ENCODE data around the gene CREB5.

Gene CREB5

DNA sequence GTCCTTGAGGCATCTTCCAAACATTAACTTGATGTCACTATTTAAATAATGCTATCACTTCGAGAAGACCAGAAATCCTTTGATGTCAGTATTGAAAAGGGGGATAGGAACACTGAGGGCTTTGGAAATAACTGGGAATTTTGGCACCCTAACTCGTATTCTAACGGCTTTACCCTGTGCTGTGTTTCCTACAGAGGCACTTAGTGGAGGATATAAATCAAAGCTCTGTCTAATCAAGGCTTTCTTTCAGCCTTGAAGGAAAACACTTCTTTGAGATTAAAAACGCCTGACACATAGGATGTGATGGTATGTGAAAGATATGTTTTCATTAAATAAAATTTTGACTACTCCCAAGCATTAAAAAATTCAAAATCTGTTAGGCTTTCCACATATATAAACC, 62.3 kb downstream of the CREB5 start:
- TF ChIP-seq NFIC (IDR thresholded peaks at IDR 0.05) (no peak), FOXM1 (IDR thresholded peaks at IDR 0.05; ENCODE audit: borderline replicate concordance, low read depth) (no peak), TCF12 (IDR thresholded peaks at IDR 0.05; ENCODE audit: low read depth) (no peak), YY1 (IDR thresholded peaks at IDR 0.05; ENCODE audit: low read depth) (no peak), CREB1 (IDR thresholded peaks at IDR 0.05; ENCODE audit: low read depth) (no peak), TAF1 (IDR thresholded peaks at IDR 0.05; ENCODE audit: low read depth) (no peak), ZBTB7A (IDR thresholded peaks at IDR 0.05; ENCODE audit: low read depth) (no peak), EP300 (IDR thresholded peaks at IDR 0.05; ENCODE audit: borderline replicate concordance) (no peak), EGR1 (IDR thresholded peaks at IDR 0.05) (no peak), RAD21 (IDR thresholded peaks at IDR 0.05; ENCODE audit: low read depth) (no peak), CEBPB (IDR thresholded peaks at IDR 0.05) (no peak), TEAD4 (IDR thresholded peaks at IDR 0.05) (no peak)
- TF ChIP-seq, protein P1, sequence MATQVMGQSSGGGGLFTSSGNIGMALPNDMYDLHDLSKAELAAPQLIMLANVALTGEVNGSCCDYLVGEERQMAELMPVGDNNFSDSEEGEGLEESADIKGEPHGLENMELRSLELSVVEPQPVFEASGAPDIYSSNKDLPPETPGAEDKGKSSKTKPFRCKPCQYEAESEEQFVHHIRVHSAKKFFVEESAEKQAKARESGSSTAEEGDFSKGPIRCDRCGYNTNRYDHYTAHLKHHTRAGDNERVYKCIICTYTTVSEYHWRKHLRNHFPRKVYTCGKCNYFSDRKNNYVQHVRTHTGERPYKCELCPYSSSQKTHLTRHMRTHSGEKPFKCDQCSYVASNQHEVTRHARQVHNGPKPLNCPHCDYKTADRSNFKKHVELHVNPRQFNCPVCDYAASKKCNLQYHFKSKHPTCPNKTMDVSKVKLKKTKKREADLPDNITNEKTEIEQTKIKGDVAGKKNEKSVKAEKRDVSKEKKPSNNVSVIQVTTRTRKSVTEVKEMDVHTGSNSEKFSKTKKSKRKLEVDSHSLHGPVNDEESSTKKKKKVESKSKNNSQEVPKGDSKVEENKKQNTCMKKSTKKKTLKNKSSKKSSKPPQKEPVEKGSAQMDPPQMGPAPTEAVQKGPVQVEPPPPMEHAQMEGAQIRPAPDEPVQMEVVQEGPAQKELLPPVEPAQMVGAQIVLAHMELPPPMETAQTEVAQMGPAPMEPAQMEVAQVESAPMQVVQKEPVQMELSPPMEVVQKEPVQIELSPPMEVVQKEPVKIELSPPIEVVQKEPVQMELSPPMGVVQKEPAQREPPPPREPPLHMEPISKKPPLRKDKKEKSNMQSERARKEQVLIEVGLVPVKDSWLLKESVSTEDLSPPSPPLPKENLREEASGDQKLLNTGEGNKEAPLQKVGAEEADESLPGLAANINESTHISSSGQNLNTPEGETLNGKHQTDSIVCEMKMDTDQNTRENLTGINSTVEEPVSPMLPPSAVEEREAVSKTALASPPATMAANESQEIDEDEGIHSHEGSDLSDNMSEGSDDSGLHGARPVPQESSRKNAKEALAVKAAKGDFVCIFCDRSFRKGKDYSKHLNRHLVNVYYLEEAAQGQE (IDR thresholded peaks at IDR 0.05; ENCODE audit: low read depth): no peak
- TF ChIP-seq, protein P2, sequence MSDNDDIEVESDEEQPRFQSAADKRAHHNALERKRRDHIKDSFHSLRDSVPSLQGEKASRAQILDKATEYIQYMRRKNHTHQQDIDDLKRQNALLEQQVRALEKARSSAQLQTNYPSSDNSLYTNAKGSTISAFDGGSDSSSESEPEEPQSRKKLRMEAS (IDR thresholded peaks at IDR 0.05): no peak
- TF ChIP-seq, protein P3, sequence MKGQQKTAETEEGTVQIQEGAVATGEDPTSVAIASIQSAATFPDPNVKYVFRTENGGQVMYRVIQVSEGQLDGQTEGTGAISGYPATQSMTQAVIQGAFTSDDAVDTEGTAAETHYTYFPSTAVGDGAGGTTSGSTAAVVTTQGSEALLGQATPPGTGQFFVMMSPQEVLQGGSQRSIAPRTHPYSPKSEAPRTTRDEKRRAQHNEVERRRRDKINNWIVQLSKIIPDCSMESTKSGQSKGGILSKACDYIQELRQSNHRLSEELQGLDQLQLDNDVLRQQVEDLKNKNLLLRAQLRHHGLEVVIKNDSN (IDR thresholded peaks at IDR 0.05): no peak

DNA sequence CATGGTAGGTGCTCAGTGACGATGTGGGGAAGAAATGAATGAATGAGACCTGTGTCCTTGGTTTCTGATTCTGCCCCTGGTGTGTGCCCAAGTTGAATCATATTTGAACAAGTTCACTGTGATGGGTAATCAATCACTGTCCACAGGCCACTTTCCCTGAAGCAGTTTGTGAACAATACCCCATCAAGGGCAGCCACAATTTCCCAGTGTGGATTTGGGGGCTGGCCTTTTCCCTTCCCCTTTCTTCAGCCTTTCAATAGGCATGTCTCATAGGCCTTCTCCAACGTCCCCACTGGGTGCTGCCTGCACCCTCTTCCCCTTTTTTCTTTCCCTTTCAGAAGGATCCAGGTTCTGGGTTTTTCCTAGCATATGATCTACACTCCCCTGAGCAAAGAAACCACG, 64.7 kb downstream of the CREB5 start:
- TF ChIP-seq NFIC (IDR thresholded peaks at IDR 0.05) (no peak), TCF12 (IDR thresholded peaks at IDR 0.05; ENCODE audit: low read depth) (no peak), YY1 (IDR thresholded peaks at IDR 0.05; ENCODE audit: low read depth) (no peak), ZBTB7A (IDR thresholded peaks at IDR 0.05; ENCODE audit: low read depth) (no peak), EGR1 (IDR thresholded peaks at IDR 0.05) (no peak), TAF1 (IDR thresholded peaks at IDR 0.05; ENCODE audit: low read depth) (no peak), TEAD4 (IDR thresholded peaks at IDR 0.05) (no peak), FOXM1 (IDR thresholded peaks at IDR 0.05; ENCODE audit: borderline replicate concordance, low read depth) (no peak), RAD21 (IDR thresholded peaks at IDR 0.05; ENCODE audit: low read depth) (no peak), CEBPB (IDR thresholded peaks at IDR 0.05) (no peak), CREB1 (IDR thresholded peaks at IDR 0.05; ENCODE audit: low read depth) (no peak), EP300 (IDR thresholded peaks at IDR 0.05; ENCODE audit: borderline replicate concordance) (no peak)
- TF ChIP-seq, protein P2 (IDR thresholded peaks at IDR 0.05): no peak
- TF ChIP-seq, protein P1 (IDR thresholded peaks at IDR 0.05; ENCODE audit: low read depth): no peak
- TF ChIP-seq, protein P3 (IDR thresholded peaks at IDR 0.05): no peak

DNA sequence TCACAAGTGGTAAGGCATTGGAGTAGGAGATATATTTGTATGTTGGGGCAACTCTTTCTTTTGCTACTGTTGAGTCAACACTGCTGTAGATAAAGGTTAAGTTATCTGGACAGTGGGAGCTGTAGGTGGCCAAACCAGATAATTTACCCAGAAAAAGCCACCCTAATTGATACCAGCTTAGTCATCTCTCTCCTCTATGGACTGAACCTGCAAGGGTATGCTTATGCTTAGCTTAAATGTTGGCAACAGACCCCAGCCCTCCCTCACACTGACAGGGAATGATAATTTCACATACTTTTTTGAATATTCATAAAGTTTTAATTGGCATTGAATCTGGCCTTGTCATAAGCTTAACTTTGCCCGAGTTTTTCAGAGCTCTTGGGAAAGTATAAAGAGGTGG, 66.3 kb downstream of the CREB5 start:
- no peak for TF ChIP-seq CEBPB (IDR thresholded peaks at IDR 0.05)
- no peak for TF ChIP-seq YY1 (IDR thresholded peaks at IDR 0.05; ENCODE audit: low read depth)
- TF ChIP-seq, protein P1 (IDR thresholded peaks at IDR 0.05; ENCODE audit: low read depth): no peak
- TF ChIP-seq FOXM1 (IDR thresholded peaks at IDR 0.05; ENCODE audit: borderline replicate concordance, low read depth): no peak

DNA sequence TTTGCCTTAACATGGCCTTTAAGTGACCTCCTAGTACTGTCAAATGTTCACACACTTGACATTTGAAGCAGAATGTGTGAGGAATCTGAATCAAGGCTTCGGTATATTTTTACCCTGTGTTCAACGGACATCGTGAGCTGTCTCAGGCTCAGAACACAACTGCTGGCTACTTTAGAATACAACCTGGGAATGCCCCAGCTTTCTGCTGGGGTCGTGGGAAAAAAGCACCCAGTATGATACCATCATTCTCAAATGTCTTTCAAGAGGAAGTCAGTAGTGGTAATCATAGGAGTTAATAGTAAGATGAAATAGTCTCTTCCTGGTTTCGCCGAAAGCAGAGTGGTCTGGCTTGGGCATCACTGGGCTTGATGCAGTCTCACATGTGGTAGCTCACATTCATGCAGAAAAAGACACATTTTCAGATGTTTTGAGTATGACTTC, 67.2 kb downstream of the CREB5 start:
- TF ChIP-seq FOXM1 (IDR thresholded peaks at IDR 0.05; ENCODE audit: borderline replicate concordance, low read depth): no peak

DNA sequence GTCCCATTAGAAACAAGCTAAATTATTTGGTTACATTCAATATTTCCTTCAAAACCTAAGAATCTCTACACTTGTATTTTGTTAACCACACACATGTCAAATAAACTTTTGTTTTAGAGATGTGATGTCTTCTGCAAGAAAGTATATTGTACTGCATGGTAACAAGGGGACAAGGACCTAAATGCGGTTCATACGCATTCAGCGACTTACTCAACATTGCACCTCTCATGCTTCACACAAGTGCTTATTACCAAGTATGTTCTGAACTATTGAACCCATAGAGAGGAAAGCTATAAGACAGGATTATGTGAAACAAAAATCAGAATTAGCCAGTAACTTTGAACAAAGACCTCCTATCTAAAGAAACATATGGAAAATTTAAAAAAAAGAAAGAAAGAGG, 68.3 kb downstream of the CREB5 start:
- no peak for TF ChIP-seq FOXM1 (IDR thresholded peaks at IDR 0.05; ENCODE audit: borderline replicate concordance, low read depth)
- no peak for TF ChIP-seq TAF1 (IDR thresholded peaks at IDR 0.05; ENCODE audit: low read depth)
- TF ChIP-seq CEBPB (IDR thresholded peaks at IDR 0.05): no peak
- no peak for TF ChIP-seq RAD21 (IDR thresholded peaks at IDR 0.05; ENCODE audit: low read depth)
- no peak for TF ChIP-seq EP300 (IDR thresholded peaks at IDR 0.05; ENCODE audit: borderline replicate concordance)
- TF ChIP-seq, protein P2 (IDR thresholded peaks at IDR 0.05): no peak
- TF ChIP-seq, protein P1 (IDR thresholded peaks at IDR 0.05; ENCODE audit: low read depth): no peak
- TF ChIP-seq, protein P3 (IDR thresholded peaks at IDR 0.05): no peak
- no peak for TF ChIP-seq ZBTB7A (IDR thresholded peaks at IDR 0.05; ENCODE audit: low read depth)
- no peak for TF ChIP-seq NFIC (IDR thresholded peaks at IDR 0.05)
- TF ChIP-seq TCF12 (IDR thresholded peaks at IDR 0.05; ENCODE audit: low read depth): no peak
- TF ChIP-seq EGR1 (IDR thresholded peaks at IDR 0.05): no peak
